ENCODE data around the gene C19orf25. TPM values are rescaled to one million over a fixed set of nuclear protein-coding genes. Genes with fewer than 3 reads are reported as not detected.

The C19orf25 gene
- total RNA-seq, 6 experiments from 2014 or later = 12.2 to 32.7 (median 15.3) TPM

GRCh38 chr19:1450735-1451731 is 28.0 kb downstream of the C19orf25 start:
- no peaks in the 10 kb centered on the region for H3K36me3 ChIP-seq
- no peak overlapping the region for H3K27ac ChIP-seq
- H3K9me3 ChIP-seq = no peaks in the 10 kb centered on the region
- no peak overlapping the region for H3K4me3 ChIP-seq
- H3K27me3 ChIP-seq = peaks cover 13 to 34% of the 10 kb centered on the region in 2 donors
- intact Hi-C loops (cut with DNase I) = loop anchor here in 1 of 2 donors (10.0 kb wide), 1 partner anchor 64 kb away; the partner anchor contains the start of gene ADAMTSL5
- TF ChIP-seq POLR2A (IDR thresholded peaks at IDR 0.05) = no peak
- TF ChIP-seq, protein P1, sequence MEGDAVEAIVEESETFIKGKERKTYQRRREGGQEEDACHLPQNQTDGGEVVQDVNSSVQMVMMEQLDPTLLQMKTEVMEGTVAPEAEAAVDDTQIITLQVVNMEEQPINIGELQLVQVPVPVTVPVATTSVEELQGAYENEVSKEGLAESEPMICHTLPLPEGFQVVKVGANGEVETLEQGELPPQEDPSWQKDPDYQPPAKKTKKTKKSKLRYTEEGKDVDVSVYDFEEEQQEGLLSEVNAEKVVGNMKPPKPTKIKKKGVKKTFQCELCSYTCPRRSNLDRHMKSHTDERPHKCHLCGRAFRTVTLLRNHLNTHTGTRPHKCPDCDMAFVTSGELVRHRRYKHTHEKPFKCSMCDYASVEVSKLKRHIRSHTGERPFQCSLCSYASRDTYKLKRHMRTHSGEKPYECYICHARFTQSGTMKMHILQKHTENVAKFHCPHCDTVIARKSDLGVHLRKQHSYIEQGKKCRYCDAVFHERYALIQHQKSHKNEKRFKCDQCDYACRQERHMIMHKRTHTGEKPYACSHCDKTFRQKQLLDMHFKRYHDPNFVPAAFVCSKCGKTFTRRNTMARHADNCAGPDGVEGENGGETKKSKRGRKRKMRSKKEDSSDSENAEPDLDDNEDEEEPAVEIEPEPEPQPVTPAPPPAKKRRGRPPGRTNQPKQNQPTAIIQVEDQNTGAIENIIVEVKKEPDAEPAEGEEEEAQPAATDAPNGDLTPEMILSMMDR (IDR thresholded peaks at IDR 0.05) = no peak
- DNase-seq (no peak), ATAC-seq (no peak)
- WGBS (ENCODE audit: insufficient coverage, low coverage, low lambda C conversion rate, missing lambda C conversion rate) = 53% methylated on average over 17 of the region's 22 CpGs
- H3K4me1 ChIP-seq = peaks cover 0 to 8% (median 0%) of the 10 kb centered on the region in 4 donors

GRCh38 chr19:1449467-1450442 is 29.3 kb downstream of the C19orf25 start, which contains the start of gene APC2:
Gene APC2 (plus strand): TSS chr19:1450121. CDS start chr19:1453002, 2,881 bp downstream.
- H3K4me3 ChIP-seq = no peak within 1 kb of the TSS
- TF ChIP-seq, protein P1 (IDR thresholded peaks at IDR 0.05) = no peak
- no peak for TF ChIP-seq POLR2A (IDR thresholded peaks at IDR 0.05)
- intact Hi-C loops (cut with DNase I) = loop anchor here (10.0 kb wide), 1 partner anchor 65 kb away; the partner anchor contains the start of gene ADAMTSL5 (in 2 of the 2)

GRCh38 chr19:1447944-1448343 is 31.1 kb downstream of the C19orf25 start:
- DNase-seq (no peak), ATAC-seq (no peak)
- TF ChIP-seq POLR2A (IDR thresholded peaks at IDR 0.05) = no peak
- TF ChIP-seq, protein P1 (IDR thresholded peaks at IDR 0.05) = no peak
- Histone ChIP-seq H3K4me1 (peaks cover 0 to 18% (median 0%) of the 10 kb centered on the region in 4 donors), H3K9me3 (no peaks in the 10 kb centered on the region), H3K27me3 (peaks cover 13 to 25% of the 10 kb centered on the region in 2 donors), H3K27ac (no peak overlapping the region), H3K4me3 (no peak overlapping the region), H3K36me3 (no peaks in the 10 kb centered on the region)
- 62% methylated on average over 7 of the region's 9 CpGs for WGBS (ENCODE audit: insufficient coverage, low coverage, low lambda C conversion rate, missing lambda C conversion rate)
- intact Hi-C loops (cut with DNase I) = loop anchor here in 1 of 2 donors (10.0 kb wide), 1 partner anchor 67 kb away; the partner anchor contains the start of gene ADAMTSL5

More at GRCh38 chr19:1449467-1450442, 29.3 kb downstream of the C19orf25 start, which contains the start of gene APC2:
- H3K27ac ChIP-seq = no peak within 1 kb of the TSS
- peaks cover 0 to 17% (median 0%) of the 10 kb centered on the region in 4 donors for H3K4me1 ChIP-seq
- WGBS (ENCODE audit: insufficient coverage, low coverage, low lambda C conversion rate, missing lambda C conversion rate) = 5% methylated on average over 4 of the region's 74 CpGs
- DNase-seq = no peak
- H3K9me3 ChIP-seq = no peaks in the 10 kb centered on the region
- no peaks in the 10 kb centered on the region for H3K36me3 ChIP-seq
- ATAC-seq = no peak
- H3K27me3 ChIP-seq = peaks cover 13 to 32% of the 10 kb centered on the region in 2 donors

DNA sequence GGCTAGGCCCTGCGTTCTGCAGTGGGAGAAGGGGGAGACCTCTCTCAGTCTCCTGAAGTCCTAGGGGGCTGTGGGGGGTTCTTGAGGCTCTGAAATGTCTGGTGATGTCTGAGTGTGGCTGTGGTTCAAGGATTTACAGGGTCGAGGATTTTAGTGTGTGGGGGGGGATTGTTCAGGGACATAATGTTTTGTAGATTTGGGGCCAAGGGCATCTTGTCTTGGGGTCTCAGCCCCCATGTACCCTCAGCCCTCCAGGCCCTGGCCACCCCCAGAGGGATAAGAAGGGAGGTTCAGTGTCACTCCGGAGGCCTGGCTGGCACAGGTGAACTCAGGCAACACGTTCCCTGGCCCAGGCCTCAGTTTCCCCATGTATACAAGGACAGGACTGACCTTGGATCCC is 31.5 kb downstream of the C19orf25 start:
- 0% methylated on average over 1 of the region's 4 CpGs for WGBS (ENCODE audit: insufficient coverage, low coverage, low lambda C conversion rate, missing lambda C conversion rate)
- no peak overlapping the region for H3K27ac ChIP-seq
- intact Hi-C loops (cut with DNase I) = loop anchor here in 1 of 2 donors (10.0 kb wide), 1 partner anchor 67 kb away; the partner anchor contains the start of gene ADAMTSL5

More for the DNA sequence above, 31.5 kb downstream of the C19orf25 start:
- H3K27me3 ChIP-seq = peaks cover 13 to 25% of the 10 kb centered on the region in 2 donors
- no peaks in the 10 kb centered on the region for H3K9me3 ChIP-seq
- H3K36me3 ChIP-seq = no peaks in the 10 kb centered on the region
- ATAC-seq (no peak), DNase-seq (no peak)
- peaks cover 0 to 18% (median 0%) of the 10 kb centered on the region in 4 donors for H3K4me1 ChIP-seq
- H3K4me3 ChIP-seq = no peak overlapping the region
- TF ChIP-seq, protein P1 (IDR thresholded peaks at IDR 0.05) = no peak
- TF ChIP-seq POLR2A (IDR thresholded peaks at IDR 0.05) = no peak

Data from right lobe of liver (tissue), 6 donors.